Mammary epithelial cell (primary cell): ENCODE results near the gene DRAP1.

Experiments used
- EZH2 ChIP-seq: IDR thresholded peaks from 2 replicates; pipeline ENCODE4 v1.6.1; 2012; ENCODE audit warnings: low read length, inconsistent platforms, borderline replicate concordance
- TF ChIP-seq, protein P1 (sequence below), 2 donors: IDR thresholded peaks in 1 of 2; conservative IDR thresholded peaks in 1 of 2; 2 replicates each; pipeline ENCODE4 v1.5.1; 2011 to 2012; ENCODE audit warnings: inconsistent platforms in 2 of 2, low read length in 2 of 2, mild to moderate bottlenecking in 2 of 2, control low read depth in 1 of 2, low read depth in 1 of 2; ENCODE audit not compliant: insufficient read depth in 1 of 2; ENCODE audit errors: extremely low read depth in 1 of 2

- TF ChIP-seq, protein P1, sequence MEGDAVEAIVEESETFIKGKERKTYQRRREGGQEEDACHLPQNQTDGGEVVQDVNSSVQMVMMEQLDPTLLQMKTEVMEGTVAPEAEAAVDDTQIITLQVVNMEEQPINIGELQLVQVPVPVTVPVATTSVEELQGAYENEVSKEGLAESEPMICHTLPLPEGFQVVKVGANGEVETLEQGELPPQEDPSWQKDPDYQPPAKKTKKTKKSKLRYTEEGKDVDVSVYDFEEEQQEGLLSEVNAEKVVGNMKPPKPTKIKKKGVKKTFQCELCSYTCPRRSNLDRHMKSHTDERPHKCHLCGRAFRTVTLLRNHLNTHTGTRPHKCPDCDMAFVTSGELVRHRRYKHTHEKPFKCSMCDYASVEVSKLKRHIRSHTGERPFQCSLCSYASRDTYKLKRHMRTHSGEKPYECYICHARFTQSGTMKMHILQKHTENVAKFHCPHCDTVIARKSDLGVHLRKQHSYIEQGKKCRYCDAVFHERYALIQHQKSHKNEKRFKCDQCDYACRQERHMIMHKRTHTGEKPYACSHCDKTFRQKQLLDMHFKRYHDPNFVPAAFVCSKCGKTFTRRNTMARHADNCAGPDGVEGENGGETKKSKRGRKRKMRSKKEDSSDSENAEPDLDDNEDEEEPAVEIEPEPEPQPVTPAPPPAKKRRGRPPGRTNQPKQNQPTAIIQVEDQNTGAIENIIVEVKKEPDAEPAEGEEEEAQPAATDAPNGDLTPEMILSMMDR (conservative IDR thresholded peaks at IDR 0.05 in 1 of 2, IDR thresholded peaks at IDR 0.05 in 1 of 2; ENCODE audit: extremely low read depth in 1 of 2, insufficient read depth in 1 of 2, low read depth in 1 of 2, low read length in 2 of 2) = no peak
- no peak for TF ChIP-seq EZH2
These were observed 18.4 kb upstream of the DRAP1 start for GRCh38 chr11:65900899-65901180.
